Measurements from ENCODE around the gene CIB4.

- TF ChIP-seq CTCF (IDR thresholded peaks at IDR 0.05) = no peak
- no peak for TF ChIP-seq POLR2A (IDR thresholded peaks at IDR 0.05)
Measured at GRCh38 chr2:26584191-26584590, 57.0 kb downstream of the CIB4 start.
